Liver (tissue), 9 donors: ENCODE data around the gene TMEM17. TPM values are rescaled to one million over a fixed set of nuclear protein-coding genes. Genes with fewer than 3 reads are reported as not detected.

Experiments
- DNase-seq: peaks from one replicate; pipeline ENCODE4 v3.0.0-alpha.2; 2017; ENCODE audit warnings: low spot score
- H3K27ac ChIP-seq, 2 donors: one replicate each; pipeline ENCODE4 v1.7.0; 2013; ENCODE audit warnings: inconsistent platforms in 2 of 2, low read length in 2 of 2, control low read depth in 1 of 2, low read depth in 1 of 2, mild to moderate bottlenecking in 1 of 2
- H3K27me3 ChIP-seq, 4 donors: one replicate each; pipeline versions ENCODE4 v1.6.1 to v1.7.0; 2013; ENCODE audit warnings: low read length in 3 of 4, inconsistent platforms in 1 of 4, mild to moderate bottlenecking in 1 of 4, moderate library complexity in 1 of 4; ENCODE audit not compliant: control insufficient read depth in 4 of 4, insufficient read depth in 4 of 4
- H3K36me3 ChIP-seq, 4 donors: one replicate each; pipeline versions ENCODE4 v1.6.1 to v1.7.0; 2013; ENCODE audit warnings: low read length in 3 of 4, mild to moderate bottlenecking in 3 of 4, low read depth in 1 of 4, moderate library complexity in 1 of 4; ENCODE audit not compliant: control insufficient read depth in 4 of 4, insufficient read depth in 3 of 4
- H3K4me1 ChIP-seq, 4 donors: one replicate each; pipeline versions ENCODE4 v1.6.1 to v1.7.0; 2013; ENCODE audit warnings: low read length in 3 of 4, mild to moderate bottlenecking in 3 of 4, moderate library complexity in 1 of 4; ENCODE audit not compliant: control insufficient read depth in 4 of 4, insufficient read depth in 4 of 4
- H3K4me3 ChIP-seq, 3 donors: one replicate each; pipeline versions ENCODE4 v1.6.1 to v1.7.0; 2013; ENCODE audit warnings: low read length in 3 of 3, control low read depth in 1 of 3, low read depth in 1 of 3, mild to moderate bottlenecking in 1 of 3
- H3K9ac ChIP-seq, 2 donors: one replicate each; pipeline ENCODE4 v1.7.0; 2013; ENCODE audit warnings: low read length in 2 of 2, mild to moderate bottlenecking in 2 of 2, moderate library complexity in 2 of 2, control low read depth in 1 of 2, low read depth in 1 of 2
- H3K9me3 ChIP-seq, 4 donors: one replicate each; pipeline versions ENCODE4 v1.6.1 to v1.7.0; 2013; ENCODE audit warnings: low read length in 3 of 4; ENCODE audit not compliant: control insufficient read depth in 4 of 4
- ATF3 ChIP-seq: IDR thresholded peaks from 2 replicates; pipeline ENCODE4 v1.6.1; 2016; ENCODE audit warnings: antibody characterized with exemption
- CTCF ChIP-seq: fragments of 150-350 bp; IDR thresholded peaks from 2 replicates; pipeline ENCODE4 v1.5.1; 2017; ENCODE audit warnings: improper control_type of control experiment, low read depth, low read length; ENCODE audit not compliant: missing input control
- EGR1 ChIP-seq, 2 donors: IDR thresholded peaks; 2 replicates each; pipeline ENCODE4 v1.6.1; 2016 to 2018; ENCODE audit warnings: antibody characterized with exemption in 2 of 2, low read depth in 2 of 2
- FOXA1 ChIP-seq: IDR thresholded peaks from 2 replicates; pipeline ENCODE4 v1.6.1; 2016; ENCODE audit warnings: antibody characterized with exemption
- FOXA2 ChIP-seq: IDR thresholded peaks from 2 replicates; pipeline ENCODE4 v1.6.1; 2016; ENCODE audit warnings: antibody characterized with exemption
- GABPA ChIP-seq, 2 donors: IDR thresholded peaks in 1 of 2; conservative IDR thresholded peaks in 1 of 2; 2 replicates each; pipeline ENCODE4 v1.6.1; 2016; ENCODE audit warnings: antibody characterized with exemption in 2 of 2, mild to moderate bottlenecking in 1 of 2, moderate library complexity in 1 of 2
- HNF4A ChIP-seq, 2 donors: conservative IDR thresholded peaks; 2 replicates each; pipeline ENCODE4 v1.6.1; 2016; ENCODE audit warnings: antibody characterized with exemption in 2 of 2, mild to moderate bottlenecking in 2 of 2
- HNF4G ChIP-seq: IDR thresholded peaks from 2 replicates; pipeline ENCODE4 v1.6.1; 2016; ENCODE audit warnings: antibody characterized with exemption
- JUND ChIP-seq, 2 donors: IDR thresholded peaks; 2 replicates each; pipeline ENCODE4 v1.6.1; 2016; ENCODE audit warnings: antibody characterized with exemption in 2 of 2
- NR2F2 ChIP-seq: IDR thresholded peaks from 2 replicates; pipeline ENCODE4 v1.6.1; 2016; ENCODE audit warnings: antibody characterized with exemption
- RAD21 ChIP-seq, 2 donors: IDR thresholded peaks; 2 replicates each; pipeline ENCODE4 v1.6.1; 2016; ENCODE audit warnings: antibody characterized with exemption in 2 of 2, mild to moderate bottlenecking in 2 of 2
- REST ChIP-seq: IDR thresholded peaks from 2 replicates; pipeline ENCODE4 v1.6.1; 2016; ENCODE audit warnings: antibody characterized with exemption, mild to moderate bottlenecking
- RXRA ChIP-seq, 2 donors: IDR thresholded peaks; 2 replicates each; pipeline ENCODE4 v1.6.1; 2017 to 2018; ENCODE audit warnings: antibody characterized with exemption in 2 of 2, mild to moderate bottlenecking in 1 of 2
- SP1 ChIP-seq: IDR thresholded peaks from 2 replicates; pipeline ENCODE4 v1.6.1; 2018; ENCODE audit warnings: antibody characterized with exemption, mild to moderate bottlenecking
- TAF1 ChIP-seq: conservative IDR thresholded peaks from 2 replicates; pipeline ENCODE4 v1.6.1; 2016; ENCODE audit warnings: antibody characterized with exemption, mild to moderate bottlenecking
- YY1 ChIP-seq: IDR thresholded peaks from 2 replicates; pipeline ENCODE4 v1.6.1; 2016; ENCODE audit warnings: antibody characterized with exemption, mild to moderate bottlenecking
- ZBTB33 ChIP-seq: IDR thresholded peaks from 2 replicates; pipeline ENCODE4 v1.6.1; 2016; ENCODE audit warnings: antibody characterized with exemption
- WGBS: extraction: QIAGEN DNeasy Blood & Tissue Kit; methylation state at CpG from one replicate; pipeline ENCODE4 v1.1.7; 2013; 5-methylcytosine and 5-hydroxymethylcytosine counted together
- polyA plus RNA-seq, 2 donors: library from polyadenylated mRNA; stranded (reverse) in 1 of 2; unstranded in 1 of 2; fragments of 200-250 nt in 1 of 2; fragments of >200 nt in 1 of 2; fragmentation: Nextera tagmentation in 1 of 2; extraction: Ambion mirVana in 1 of 2; gene quantifications; one replicate each; pipeline versions ENCODE4 v1.2.1 to v1.2.3, GENCODE V29; 2013 to 2015
- total RNA-seq, 2 donors: library from RNA; depleted of rRNA; stranded (reverse); fragments of >200 nt; gene quantifications; one replicate each; pipeline ENCODE4 v1.2.3, GENCODE V29; 2014
- TF ChIP-seq, protein P1 (sequence below): IDR thresholded peaks from 2 replicates; pipeline ENCODE4 v1.6.1; 2016; ENCODE audit warnings: antibody characterized with exemption
- donor health status: healthy.
- donor health status: healthy.
- donor health status: healthy.
- donor health status: healthy.
- donor health status: healthy.

TMEM17 gene
- total and polyA plus RNA-seq, 4 donors = 0.70 to 1.9 (median 1.2) TPM

DNA sequence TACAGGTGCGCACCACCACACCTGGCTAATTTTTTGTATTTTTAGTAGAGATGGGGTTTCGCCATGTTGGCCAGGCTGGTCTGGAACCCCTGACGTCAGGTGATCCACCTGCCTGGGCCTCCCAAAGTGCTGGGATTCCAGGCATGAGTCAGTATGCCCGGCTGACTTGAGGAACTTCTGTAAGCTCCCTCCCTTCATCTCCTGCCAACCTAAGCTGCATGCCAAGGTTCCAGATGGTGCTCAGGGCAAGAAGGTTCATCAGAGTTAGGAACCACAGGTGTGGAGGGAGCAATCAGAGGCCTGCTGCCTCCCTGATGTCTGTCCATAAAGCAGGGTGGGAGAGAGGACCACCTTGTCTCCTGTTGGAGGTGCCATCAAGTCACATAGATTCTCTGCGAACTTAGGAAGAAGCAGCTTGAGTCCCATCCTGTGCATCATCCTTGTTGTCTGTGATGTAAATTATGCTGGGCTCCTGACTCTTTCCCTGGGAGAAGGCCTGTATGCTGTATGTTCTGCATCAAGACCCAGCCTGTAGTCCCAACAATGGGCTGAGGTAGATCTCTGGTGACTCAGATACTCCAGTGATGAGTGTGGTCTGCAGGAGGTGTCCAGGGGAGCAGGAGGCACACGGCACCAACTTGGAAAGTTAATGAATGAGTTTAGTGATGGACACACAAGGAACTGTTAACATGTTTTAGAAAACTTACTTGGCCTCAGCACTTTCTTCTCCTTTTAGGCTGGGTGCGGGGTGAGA lies 53.1 kb downstream of the TMEM17 start:
- WGBS = 88% methylated on average over 7 of the region's 7 CpGs
- Histone ChIP-seq H3K9ac (no peak overlapping the region), H3K27ac (no peak overlapping the region)

More for the DNA sequence above, 53.1 kb downstream of the TMEM17 start:
- no peak overlapping the region for H3K4me3 ChIP-seq
- DNase-seq = no peak
- H3K36me3 ChIP-seq = no peaks in the 10 kb centered on the region
- H3K9me3 ChIP-seq = no peaks in the 10 kb centered on the region
- H3K27me3 ChIP-seq = no peaks in the 10 kb centered on the region
- peaks cover 7 to 41% (median 26%) of the 10 kb centered on the region in 4 donors for H3K4me1 ChIP-seq
- TF ChIP-seq ZBTB33 = no peak
- no peak for TF ChIP-seq FOXA2
- TF ChIP-seq JUND (IDR thresholded peaks at IDR 0.05) = no peak
- no peak for TF ChIP-seq EGR1 (IDR thresholded peaks at IDR 0.05; ENCODE audit: low read depth in 2 of 2)
- no peak for TF ChIP-seq RAD21 (IDR thresholded peaks at IDR 0.05)
- no peak for TF ChIP-seq TAF1
- no peak for TF ChIP-seq YY1
- TF ChIP-seq SP1 = no peak
- TF ChIP-seq CTCF = no peak
- no peak for TF ChIP-seq GABPA (IDR thresholded peaks at IDR 0.05 in 1 of 2, conservative IDR thresholded peaks at IDR 0.05 in 1 of 2)
- no peak for TF ChIP-seq REST
- no peak for TF ChIP-seq HNF4A (conservative IDR thresholded peaks at IDR 0.05)
- no peak for TF ChIP-seq NR2F2
- TF ChIP-seq HNF4G = no peak
- TF ChIP-seq, protein P1, sequence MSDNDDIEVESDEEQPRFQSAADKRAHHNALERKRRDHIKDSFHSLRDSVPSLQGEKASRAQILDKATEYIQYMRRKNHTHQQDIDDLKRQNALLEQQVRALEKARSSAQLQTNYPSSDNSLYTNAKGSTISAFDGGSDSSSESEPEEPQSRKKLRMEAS = no peak
- TF ChIP-seq ATF3 = no peak
- TF ChIP-seq RXRA (IDR thresholded peaks at IDR 0.05) = no peak
- no peak for TF ChIP-seq FOXA1
